Measurements from ENCODE around the gene KIF26A. TPM values are rescaled to one million over a fixed set of nuclear protein-coding genes. Genes with fewer than 3 reads are reported as not detected.

Gene KIF26A
- polyA plus RNA-seq, 1 donor from 2014 or later, result 11.2 TPM

DNA sequence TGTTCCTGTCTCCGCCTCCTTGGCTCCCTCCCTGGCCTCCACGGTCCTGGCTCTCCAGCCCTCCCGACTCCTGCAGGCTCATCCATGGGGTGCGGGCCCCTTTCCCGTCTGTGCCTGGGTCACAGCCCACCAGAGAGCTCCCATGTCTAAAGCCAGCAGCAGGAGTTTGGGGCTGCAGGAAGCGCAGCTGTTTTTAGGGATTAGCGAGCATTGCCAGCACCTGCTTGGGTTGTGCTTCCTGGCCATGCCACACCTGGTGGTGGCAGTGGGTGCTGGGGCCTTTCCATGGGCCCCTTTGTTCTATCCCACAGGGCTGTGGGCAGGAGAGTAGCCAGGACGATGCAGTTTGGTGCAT is 64.7 kb downstream of the KIF26A start:
- no peak overlapping the region for H3K27ac ChIP-seq (ENCODE audit: low read length)
- no peak overlapping the region for H3K4me3 ChIP-seq (ENCODE audit: low read length)
- no peak overlapping the region for H3K9ac ChIP-seq (ENCODE audit: low read length)
- no peak overlapping the region for H3K4me2 ChIP-seq (ENCODE audit: low read length)
- H3K79me2 ChIP-seq (replicated peaks; ENCODE audit: insufficient read depth, low read length), result no peaks in the 10 kb centered on the region
- H4K20me1 ChIP-seq (ENCODE audit: insufficient read depth), result no peaks in the 10 kb centered on the region
- H3K27me3 ChIP-seq (ENCODE audit: insufficient read depth, low read depth, low read length), result no peaks in the 10 kb centered on the region
- no peak for TF ChIP-seq EZH2 (IDR thresholded peaks at IDR 0.05; ENCODE audit: borderline replicate concordance, insufficient read depth, low read length, poor library complexity, severe bottlenecking)
- no peak for TF ChIP-seq EP300 (conservative IDR thresholded peaks at IDR 0.05; ENCODE audit: poor library complexity, severe bottlenecking)
- TF ChIP-seq RAD21 (conservative IDR thresholded peaks at IDR 0.05), result no peak
- TF ChIP-seq POLR2AphosphoS5 (IDR thresholded peaks at IDR 0.05), result no peak
- TF ChIP-seq TAF1 (IDR thresholded peaks at IDR 0.05; ENCODE audit: low read depth), result no peak
- TF ChIP-seq MXI1 (conservative IDR thresholded peaks at IDR 0.05; ENCODE audit: poor library complexity, severe bottlenecking), result no peak
- TF ChIP-seq CTCF (IDR thresholded peaks at IDR 0.05; ENCODE audit: poor library complexity, severe bottlenecking), result no peak
- TF ChIP-seq REST (IDR thresholded peaks at IDR 0.05; ENCODE audit: borderline replicate concordance), result no peak
- no peak for TF ChIP-seq SMC3 (conservative IDR thresholded peaks at IDR 0.05; ENCODE audit: poor library complexity)
- H2AFZ ChIP-seq (ENCODE audit: low read depth, low read length), result no peak overlapping the region
- H3K36me3 ChIP-seq (ENCODE audit: insufficient read depth, low read length), result no peaks in the 10 kb centered on the region
- no peaks in the 10 kb centered on the region for H3K9me3 ChIP-seq (ENCODE audit: low read length)
- no peaks in the 10 kb centered on the region for H3K9me2 ChIP-seq (ENCODE audit: insufficient read depth, low read length)
- no peaks in the 10 kb centered on the region for H3F3A ChIP-seq (ENCODE audit: insufficient read depth, low read length, poor library complexity, severe bottlenecking)

DNA sequence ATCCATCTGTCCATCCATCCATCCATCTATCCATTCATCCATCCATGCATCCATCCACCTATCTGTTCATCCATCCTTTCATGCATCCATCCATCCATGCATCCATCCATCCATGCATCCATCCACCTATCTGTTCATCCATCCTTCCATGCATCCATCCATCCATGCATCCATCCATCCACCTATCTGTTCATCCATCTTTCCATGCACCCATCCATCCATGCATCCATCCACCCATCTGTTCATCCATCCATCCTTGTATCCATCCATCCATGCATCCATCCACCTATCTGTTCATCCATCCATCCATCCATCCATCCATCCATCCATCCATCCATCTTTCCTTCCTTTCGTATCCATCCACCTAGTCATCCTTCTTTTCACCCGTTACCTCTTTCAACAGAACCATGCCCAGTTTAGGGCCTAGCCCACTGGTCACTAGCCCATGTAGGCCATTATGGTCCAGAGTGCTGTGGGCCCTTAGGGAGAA is 66.3 kb downstream of the KIF26A start:
- Histone ChIP-seq H2AFZ (ENCODE audit: low read depth, low read length) (no peak overlapping the region), H3K79me2 (replicated peaks; ENCODE audit: insufficient read depth, low read length) (no peaks in the 10 kb centered on the region), H3K4me3 (ENCODE audit: low read length) (no peak overlapping the region), H3K27ac (ENCODE audit: low read length) (no peak overlapping the region), H3K9ac (ENCODE audit: low read length) (no peak overlapping the region), H3K4me2 (ENCODE audit: low read length) (no peak overlapping the region), H3K36me3 (ENCODE audit: insufficient read depth, low read length) (no peaks in the 10 kb centered on the region), H4K20me1 (ENCODE audit: insufficient read depth) (no peaks in the 10 kb centered on the region), H3K9me2 (ENCODE audit: insufficient read depth, low read length) (no peaks in the 10 kb centered on the region), H3K27me3 (ENCODE audit: insufficient read depth, low read depth, low read length) (no peaks in the 10 kb centered on the region), H3F3A (ENCODE audit: insufficient read depth, low read length, poor library complexity, severe bottlenecking) (no peaks in the 10 kb centered on the region), H3K9me3 (ENCODE audit: low read length) (no peaks in the 10 kb centered on the region)
- no peak for TF ChIP-seq SMC3 (conservative IDR thresholded peaks at IDR 0.05; ENCODE audit: poor library complexity)
- no peak for TF ChIP-seq MXI1 (conservative IDR thresholded peaks at IDR 0.05; ENCODE audit: poor library complexity, severe bottlenecking)
- TF ChIP-seq REST (IDR thresholded peaks at IDR 0.05; ENCODE audit: borderline replicate concordance), result no peak
- TF ChIP-seq EP300 (conservative IDR thresholded peaks at IDR 0.05; ENCODE audit: poor library complexity, severe bottlenecking), result no peak
- no peak for TF ChIP-seq TAF1 (IDR thresholded peaks at IDR 0.05; ENCODE audit: low read depth)
- no peak for TF ChIP-seq CTCF (IDR thresholded peaks at IDR 0.05; ENCODE audit: poor library complexity, severe bottlenecking)
- TF ChIP-seq EZH2 (IDR thresholded peaks at IDR 0.05; ENCODE audit: borderline replicate concordance, insufficient read depth, low read length, poor library complexity, severe bottlenecking), result no peak
- TF ChIP-seq POLR2AphosphoS5 (IDR thresholded peaks at IDR 0.05), result no peak
- no peak for TF ChIP-seq RAD21 (conservative IDR thresholded peaks at IDR 0.05)
